IPS-NIHi7 (cell line): ENCODE measurements around the gene NKX6-2.
"Not testable (repeated sequence)": the region's sequence is repeated elsewhere in the genome, so short reads cannot be mapped to it uniquely, and the experiment has no call there.

ENCODE experiments used
- DNase-seq: peaks from one replicate; pipeline ENCODE4 v3.0.0; 2012; ENCODE audit warnings: mixed read lengths; ENCODE audit errors: extremely low spot score

The NKX6-2 gene

DNA sequence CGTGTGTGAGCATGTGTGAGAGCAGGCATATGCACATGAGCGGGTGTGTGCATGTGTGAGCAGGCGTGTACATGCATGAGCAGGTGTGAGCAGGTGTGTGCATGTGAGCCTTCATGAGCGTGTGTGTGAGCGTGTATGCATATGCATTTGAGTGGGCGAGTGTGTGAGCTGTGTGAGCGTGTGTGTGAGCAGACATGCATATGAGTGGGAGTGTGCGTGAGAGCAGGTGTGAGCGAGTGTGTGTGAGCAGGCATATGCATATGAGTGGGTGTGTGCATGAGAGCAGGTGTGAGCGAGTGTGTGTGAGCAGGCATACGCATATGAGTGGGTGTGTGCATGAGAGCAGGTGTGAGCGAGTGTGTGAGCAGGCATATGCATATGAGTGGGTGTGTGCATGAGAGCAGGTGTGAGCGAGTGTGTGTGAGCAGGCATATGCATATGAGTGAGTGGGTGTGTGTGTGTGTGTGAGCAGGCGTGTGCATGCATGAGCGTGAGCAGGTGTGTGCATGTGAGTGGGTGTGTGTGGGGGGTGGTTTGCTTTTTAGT lies 30.7 kb downstream of the NKX6-2 start:
- DNase-seq = no peak

DNA sequence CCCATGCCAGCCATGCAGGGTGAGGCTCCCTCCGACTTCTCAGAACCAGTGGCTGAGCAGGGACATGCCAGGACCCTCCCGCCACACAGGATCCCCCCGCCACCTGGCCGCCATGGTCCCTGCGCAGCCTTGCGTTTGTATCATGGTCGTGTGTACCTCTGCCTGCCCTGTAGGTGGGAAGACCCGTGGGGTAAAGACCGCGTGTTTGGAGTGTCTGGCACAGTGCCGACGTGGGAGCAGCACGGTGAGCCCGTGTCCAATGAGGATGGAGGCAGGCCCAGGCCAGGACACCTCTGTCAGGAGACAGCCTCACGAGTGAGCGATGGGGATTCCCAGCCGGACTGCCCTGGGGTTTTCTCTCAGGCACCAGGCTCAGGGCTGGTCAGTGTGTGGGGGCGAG lies 31.9 kb downstream of the NKX6-2 start:
- no peak for DNase-seq

DNA sequence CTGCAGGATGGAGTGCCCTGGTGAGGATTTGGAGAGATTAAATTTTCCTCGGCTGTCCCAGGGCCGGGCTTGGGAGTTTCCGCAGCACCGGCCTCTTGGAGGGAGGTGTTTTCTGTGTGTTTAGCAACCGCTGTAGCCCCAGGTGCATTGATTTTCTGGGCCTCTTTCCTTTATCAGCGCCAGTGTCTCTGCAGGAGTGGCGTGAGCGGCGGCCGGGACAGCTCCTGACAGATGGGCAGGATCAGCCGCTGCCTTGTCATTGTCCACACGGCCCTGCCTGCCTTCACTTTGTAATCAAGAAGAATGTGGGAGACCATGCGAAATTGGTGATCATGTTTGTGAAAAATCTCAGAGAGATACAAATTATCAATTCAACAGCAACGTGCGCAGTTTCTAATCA lies 32.4 kb downstream of the NKX6-2 start:
- DNase-seq = no peak

GRCh38 chr10:132752961-132753360 lies 33.0 kb downstream of the NKX6-2 start:
- no peak for DNase-seq

DNA sequence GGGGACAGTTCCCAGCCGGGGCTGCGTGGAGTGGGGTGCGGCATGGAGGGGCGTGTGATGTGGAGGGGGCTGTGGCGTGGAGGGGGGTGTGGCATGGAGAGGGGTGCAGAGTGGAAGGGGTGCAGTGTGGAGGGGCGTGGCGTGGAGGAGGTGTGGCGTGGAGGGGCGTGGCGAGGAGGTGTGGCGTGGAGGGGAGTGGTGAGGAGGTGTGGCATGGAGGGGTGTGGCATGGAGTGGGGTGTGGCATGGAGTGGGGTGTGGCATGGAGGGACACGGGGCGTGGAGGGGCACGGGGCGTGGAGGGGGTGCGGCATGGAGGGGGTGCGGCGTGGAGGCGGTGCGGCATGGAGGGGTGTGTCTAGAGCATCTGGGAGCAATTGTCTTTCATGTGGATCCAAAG lies 33.6 kb downstream of the NKX6-2 start:
- no peak for DNase-seq

DNA sequence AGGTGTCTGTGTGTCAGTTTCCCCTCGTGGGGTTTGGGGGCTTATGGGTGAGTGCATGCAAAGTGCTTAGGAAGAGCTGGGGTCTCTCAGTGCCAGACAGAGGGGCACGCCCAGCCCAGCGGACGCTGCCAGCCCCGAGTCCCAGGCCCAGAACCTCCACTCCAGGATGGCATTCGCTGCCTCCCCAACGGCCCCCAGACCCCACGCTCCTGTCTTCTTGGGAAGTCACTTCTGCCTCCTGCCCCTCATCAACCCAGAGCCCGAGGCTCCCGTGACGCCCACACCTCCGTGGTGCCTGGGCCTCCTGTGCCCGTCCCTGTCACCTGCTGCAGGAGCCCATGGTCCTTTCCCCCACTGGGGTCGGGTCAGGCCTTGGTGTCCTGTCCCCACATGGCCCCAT lies 35.0 kb downstream of the NKX6-2 start:
- no peak for DNase-seq

DNA sequence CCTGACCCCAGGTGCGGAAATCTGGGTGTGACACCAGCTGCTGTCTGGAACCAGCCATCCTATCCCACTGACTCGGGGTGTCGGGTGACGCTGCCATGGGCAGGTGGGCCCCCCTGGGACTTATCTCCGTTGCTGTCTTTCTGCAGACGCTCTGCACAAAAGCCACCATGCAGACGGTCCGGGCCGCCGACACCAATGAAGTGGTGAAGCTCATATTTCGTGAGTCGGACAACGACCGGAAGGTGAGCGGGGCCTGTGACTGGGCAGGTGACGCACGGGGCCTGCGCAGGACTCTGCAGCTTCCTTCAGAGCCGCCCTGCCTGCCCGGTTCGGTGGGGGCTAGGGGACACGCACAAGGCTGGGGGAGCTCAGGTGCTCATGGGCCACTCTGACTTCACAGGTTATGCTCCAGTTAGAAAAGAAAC lies 36.6 kb downstream of the NKX6-2 start:
- DNase-seq = no peak

- DNase-seq = no peak
These were observed 37.2 kb downstream of the NKX6-2 start for GRCh38 chr10:132748545-132749370.

DNA sequence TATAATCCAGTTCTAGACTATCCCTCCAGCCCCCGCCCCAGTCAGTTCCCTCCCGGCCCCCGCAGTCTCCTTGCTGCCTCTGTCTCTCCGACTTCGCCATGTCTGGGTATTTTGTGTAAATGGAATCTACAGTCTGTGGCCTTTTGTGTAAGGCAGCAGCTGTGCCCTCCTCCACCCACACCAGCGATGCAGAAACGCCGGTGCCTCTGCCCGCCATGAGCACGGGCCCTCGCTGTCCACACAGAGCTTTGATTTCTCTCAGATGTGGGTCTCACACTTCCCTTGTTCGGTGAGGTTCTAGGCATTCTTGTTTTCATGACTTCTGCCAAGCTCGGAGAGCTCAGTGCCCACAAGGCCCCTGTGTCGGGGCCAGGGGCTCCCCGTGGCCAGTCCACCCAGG lies 37.8 kb downstream of the NKX6-2 start:
- DNase-seq = no peak

- peak; percentile 60 for DNase-seq
These were observed 38.9 kb downstream of the NKX6-2 start for GRCh38 chr10:132746801-132747625.

DNA sequence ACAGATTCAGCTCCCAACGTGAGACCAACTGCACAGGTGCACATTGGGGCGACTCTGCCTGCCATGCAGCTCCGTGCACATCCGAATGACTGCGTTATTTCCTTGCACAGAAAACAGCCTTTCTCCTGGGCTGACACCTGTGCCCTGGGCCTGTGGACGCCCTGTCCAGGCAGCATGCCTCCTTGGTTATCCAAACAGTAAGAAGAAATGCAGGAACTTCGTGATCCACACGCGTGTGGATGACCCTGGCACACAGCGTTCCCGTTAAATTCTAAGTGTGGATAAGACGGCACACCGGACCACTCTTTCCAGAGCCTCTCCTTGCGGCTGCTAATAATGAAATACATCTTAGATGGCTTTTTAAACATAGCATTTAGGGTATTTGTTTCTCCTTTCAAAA lies 39.6 kb downstream of the NKX6-2 start:
- no peak for DNase-seq

DNA sequence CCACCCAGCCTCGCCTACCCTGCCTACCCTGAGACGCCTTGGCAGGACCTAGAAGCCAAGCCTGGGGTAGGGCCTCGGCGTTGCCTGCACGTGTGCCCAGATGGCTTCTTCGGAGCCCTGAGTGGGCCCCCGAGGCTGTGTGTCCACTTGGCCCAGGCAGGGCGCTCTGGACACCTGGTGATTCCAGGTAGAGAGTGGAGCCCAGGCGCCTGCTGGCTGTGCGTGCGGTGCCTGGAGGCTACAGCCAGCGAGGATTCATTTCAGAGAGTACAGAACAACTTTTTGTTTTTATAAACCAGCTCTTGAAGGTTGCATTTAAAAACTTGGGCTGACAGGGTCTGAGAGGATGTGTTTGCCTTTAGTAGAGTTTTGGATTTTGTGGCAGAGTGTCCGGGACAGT lies 40.0 kb downstream of the NKX6-2 start:
- DNase-seq = no peak

DNA sequence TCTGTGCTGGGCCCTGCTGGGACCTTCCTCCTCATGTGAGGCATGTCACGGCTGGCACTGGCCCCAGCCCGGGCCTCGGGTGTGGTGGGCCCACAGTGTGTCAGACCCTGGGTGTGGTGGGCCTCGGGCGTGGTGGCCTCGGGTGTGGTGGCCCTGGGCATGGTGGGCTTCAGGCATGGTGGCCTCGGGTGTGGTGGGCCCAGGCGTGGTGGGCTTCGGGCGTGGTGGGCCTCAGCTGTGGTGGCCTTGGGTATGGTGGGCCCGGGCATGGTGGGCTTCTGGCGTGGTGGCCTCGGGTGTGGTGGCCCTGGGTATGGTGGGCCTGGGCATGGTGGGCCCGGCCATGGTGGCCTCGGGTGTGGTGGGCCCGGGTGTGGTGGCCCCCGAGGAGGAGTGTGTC lies 40.4 kb downstream of the NKX6-2 start:
- no peak for DNase-seq

GRCh38 chr10:132744839-132745238 lies 41.1 kb downstream of the NKX6-2 start:
- DNase-seq = no peak

- DNase-seq = no peak
These were observed 41.9 kb downstream of the NKX6-2 start for GRCh38 chr10:132743925-132744490.

- DNase-seq = not testable (repeated sequence)
These were observed 42.6 kb downstream of the NKX6-2 start for GRCh38 chr10:132743196-132743924.

DNA sequence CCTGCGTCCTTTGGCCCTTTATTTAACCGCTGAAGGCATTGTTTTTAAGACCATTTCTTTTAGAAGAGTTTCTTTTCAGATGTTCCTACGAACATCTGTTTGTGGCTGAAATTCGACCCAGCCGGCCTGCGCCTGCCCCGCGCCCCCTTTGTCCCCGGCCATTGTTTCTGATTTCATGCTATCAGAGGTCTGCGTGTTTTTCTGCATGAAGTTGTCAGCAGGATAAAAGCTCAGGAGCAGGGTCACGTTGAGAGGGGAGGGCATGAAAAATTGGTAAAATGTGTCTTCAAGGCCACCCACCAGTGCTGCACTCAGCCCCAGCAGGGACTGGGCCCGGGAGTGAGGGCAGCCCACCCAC lies 43.1 kb downstream of the NKX6-2 start:
- no peak for DNase-seq

DNA sequence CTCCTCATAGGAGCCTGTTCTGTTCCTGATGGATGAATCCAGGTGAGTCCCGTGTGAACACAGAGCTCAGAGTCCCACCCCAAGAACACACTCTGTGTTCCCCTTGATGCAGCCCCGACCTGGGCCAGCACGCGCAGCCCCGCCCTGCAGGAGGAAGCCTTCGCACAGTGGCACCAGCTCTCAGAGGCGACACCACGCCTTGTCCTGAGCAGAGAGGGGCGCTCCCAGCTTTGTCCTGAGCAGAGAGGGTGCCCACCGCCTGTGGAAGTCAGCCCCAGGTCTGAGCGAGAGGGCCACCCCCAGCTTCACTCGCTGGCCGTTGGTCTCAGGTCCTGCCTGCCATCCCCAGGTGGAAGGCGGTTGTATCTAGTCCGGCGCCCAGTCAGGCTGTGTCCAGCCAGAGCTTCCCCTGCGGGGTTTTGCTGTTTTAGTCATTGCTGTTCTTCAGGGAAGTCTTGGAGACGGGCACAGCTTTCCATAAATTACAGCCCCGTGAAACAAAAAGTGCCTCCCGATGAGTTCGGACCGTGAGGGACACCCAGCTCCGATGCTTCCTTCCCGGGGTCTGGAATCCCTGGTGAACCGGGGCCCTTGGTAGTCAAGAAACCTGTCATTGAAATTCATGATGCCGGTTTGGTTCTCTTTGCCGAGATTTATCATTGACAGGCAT lies 43.6 kb downstream of the NKX6-2 start:
- no peak for DNase-seq

DNA sequence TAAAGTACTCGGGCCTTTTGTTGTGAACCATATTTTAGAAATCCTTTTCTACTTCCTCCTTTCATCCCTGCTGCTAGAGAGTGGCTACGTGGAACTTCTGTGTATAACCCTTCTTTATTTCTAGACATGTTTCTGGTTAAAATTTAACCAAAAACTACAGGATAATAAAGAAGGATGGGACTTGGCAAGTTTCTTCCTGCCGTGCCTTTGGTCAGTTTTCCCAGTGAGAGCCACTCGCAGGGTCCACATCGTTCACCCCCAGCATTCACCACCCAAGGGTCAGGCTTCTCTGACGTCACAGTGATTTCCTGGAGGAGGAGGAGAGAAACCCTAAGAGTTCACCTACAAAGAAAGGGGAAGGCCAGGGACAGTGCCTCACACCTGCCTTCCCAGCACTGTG lies 45.4 kb downstream of the NKX6-2 start:
- no peak for DNase-seq

DNA sequence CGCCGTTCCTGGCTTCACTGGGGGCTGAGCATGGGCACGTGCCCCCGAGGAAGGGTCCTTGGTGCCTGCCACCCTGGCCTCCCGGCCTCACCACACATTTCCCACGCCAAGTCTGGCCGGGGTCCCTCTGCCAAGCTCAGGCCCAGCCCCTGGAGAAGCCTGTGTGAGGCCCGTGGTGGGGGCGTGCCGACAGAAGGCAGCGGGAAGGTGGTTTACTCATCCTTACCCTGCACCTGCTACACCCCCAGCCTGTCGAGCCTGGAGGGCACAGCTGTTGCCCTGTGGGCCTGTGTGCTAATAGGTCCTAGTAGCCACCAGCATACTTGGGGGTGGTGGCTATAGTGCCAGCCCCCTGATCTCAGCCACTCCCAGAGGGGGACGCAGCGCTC lies 46.7 kb downstream of the NKX6-2 start:
- no peak for DNase-seq
